ENCODE measurements around the gene SMCP. TPM values are rescaled to one million over a fixed set of nuclear protein-coding genes. Genes with fewer than 3 reads are reported as not detected.

SMCP gene
- total RNA-seq, result not detected in 2 replicates

GRCh38 chr1:152878042-152878441 is at the start of gene SMCP:
SMCP (plus strand) TSS chr1:152878322; CDS start chr1:152884423, 6,101 bp downstream.
- H3K27ac Mint-ChIP-seq, result no peak within 1 kb of the TSS
- no peak within 1 kb of the TSS for H3K4me3 Mint-ChIP-seq
- peaks cover 7% of the 10 kb centered on the region for H3K27me3 Mint-ChIP-seq
- peaks cover 3% of the 10 kb centered on the region for H3K9me3 Mint-ChIP-seq
- H3K4me1 Mint-ChIP-seq, result peaks cover 3% of the 10 kb centered on the region
- peak; percentile 58 for DNase-seq
- intact Hi-C loops (cut with micrococcal nuclease), result no loop called here
- H3K36me3 Mint-ChIP-seq (ENCODE audit: low read depth), result no peaks in the 10 kb centered on the region

DNA sequence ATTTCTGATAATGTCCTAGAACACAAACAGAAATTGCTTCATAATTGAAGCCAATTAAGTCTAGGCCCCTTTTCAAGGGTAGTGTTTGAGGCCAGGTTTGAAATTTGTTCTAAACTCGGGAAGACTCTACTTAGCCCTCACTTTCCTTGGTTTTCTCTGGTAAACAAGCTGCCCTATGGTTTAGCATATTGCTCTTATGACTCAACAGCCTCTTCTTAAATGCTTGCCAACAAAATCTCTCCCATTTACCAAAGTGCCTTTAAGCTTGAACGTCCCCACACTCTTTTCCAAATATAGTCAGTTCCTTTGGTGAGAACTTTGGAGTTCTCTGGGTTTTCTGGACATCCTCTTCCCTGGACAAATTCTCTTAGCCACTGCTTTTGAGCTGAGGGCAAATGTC is 41.3 kb upstream of the SMCP start:
- Mint-ChIP-seq H3K27me3 (no peaks in the 10 kb centered on the region), H3K4me1 (no peaks in the 10 kb centered on the region), H3K9me3 (no peaks in the 10 kb centered on the region), H3K27ac (no peak overlapping the region), H3K36me3 (ENCODE audit: low read depth) (no peaks in the 10 kb centered on the region), H3K4me3 (no peak overlapping the region)
- intact Hi-C loops (cut with micrococcal nuclease), result no loop called here
- no peak for DNase-seq

DNA sequence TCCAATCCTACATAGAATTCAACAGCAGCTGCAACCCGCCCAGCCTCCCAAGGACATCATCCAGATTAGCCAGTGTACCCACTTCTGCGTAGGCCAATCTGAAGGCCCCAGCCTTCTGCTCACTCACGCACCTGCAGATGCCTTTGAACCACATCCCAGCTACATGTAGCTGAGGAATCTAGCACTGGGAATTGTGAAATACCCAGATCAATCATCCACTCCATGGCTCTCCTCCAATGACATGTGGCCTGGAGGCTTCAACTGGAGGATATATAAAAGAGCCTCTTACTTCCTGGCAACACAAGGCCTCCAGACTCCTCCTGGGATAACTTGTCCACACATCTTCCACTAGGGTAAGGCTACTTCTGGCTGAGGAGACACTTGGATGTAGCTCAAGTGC is 35.6 kb upstream of the SMCP start, which contains the start of gene LCE6A:
LCE6A (plus strand) TSS at position 301 of the 400 bp plus-strand sequence. CDS start 665 bp downstream, outside the sequence.
- no peak for DNase-seq
- Mint-ChIP-seq H3K27me3 (peaks cover 1% of the 10 kb centered on the region), H3K4me3 (no peak within 1 kb of the TSS), H3K36me3 (ENCODE audit: low read depth) (no peaks in the 10 kb centered on the region), H3K9me3 (no peaks in the 10 kb centered on the region), H3K4me1 (no peaks in the 10 kb centered on the region), H3K27ac (no peak within 1 kb of the TSS)
- intact Hi-C loops (cut with micrococcal nuclease), result no loop called here

- Mint-ChIP-seq H3K27me3 (no peaks in the 10 kb centered on the region), H3K36me3 (ENCODE audit: low read depth) (no peaks in the 10 kb centered on the region)
Measured at GRCh38 chr1:152855661-152856060, 22.5 kb upstream of the SMCP start.

GRCh38 chr1:152858062-152858461 is 20.1 kb upstream of the SMCP start:
- Mint-ChIP-seq H3K27ac (no peak overlapping the region), H3K4me3 (no peak overlapping the region), H3K9me3 (no peaks in the 10 kb centered on the region), H3K27me3 (no peaks in the 10 kb centered on the region), H3K4me1 (no peaks in the 10 kb centered on the region), H3K36me3 (ENCODE audit: low read depth) (no peaks in the 10 kb centered on the region)
- intact Hi-C loops (cut with micrococcal nuclease), result no loop called here
- DNase-seq, result no peak

More at GRCh38 chr1:152855661-152856060, 22.5 kb upstream of the SMCP start:
- no peaks in the 10 kb centered on the region for H3K4me1 Mint-ChIP-seq
- DNase-seq, result no peak
- H3K4me3 Mint-ChIP-seq, result no peak overlapping the region
- no peak overlapping the region for H3K27ac Mint-ChIP-seq
- intact Hi-C loops (cut with micrococcal nuclease), result no loop called here
- no peaks in the 10 kb centered on the region for H3K9me3 Mint-ChIP-seq

DNA sequence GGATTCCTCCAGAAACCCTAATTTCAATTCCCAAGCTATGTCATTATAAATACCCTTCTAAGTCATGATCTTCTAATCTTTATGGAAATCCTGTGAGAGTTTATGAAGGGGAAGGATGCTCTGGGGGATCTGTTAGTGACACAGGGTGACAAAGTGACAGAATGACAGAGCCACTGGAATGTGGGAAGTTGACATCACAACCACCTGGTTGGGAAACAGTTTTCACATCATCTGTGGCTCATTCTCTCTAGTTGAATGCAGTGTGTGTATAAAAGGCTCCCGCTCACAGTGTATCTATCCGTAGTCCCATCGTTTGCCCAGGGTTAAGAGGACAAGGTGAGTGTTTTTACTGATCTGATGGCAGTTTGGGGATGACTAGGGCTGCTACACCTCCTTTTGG is 18.4 kb upstream of the SMCP start, which contains the start of gene LCE7A:
LCE7A (plus strand) TSS at position 301 of the 400 bp plus-strand sequence. CDS start 702 bp downstream, outside the sequence.
- intact Hi-C loops (cut with micrococcal nuclease), result no loop called here
- Mint-ChIP-seq H3K27ac (no peak within 1 kb of the TSS), H3K4me1 (no peaks in the 10 kb centered on the region), H3K4me3 (no peak within 1 kb of the TSS), H3K27me3 (no peaks in the 10 kb centered on the region), H3K36me3 (ENCODE audit: low read depth) (no peaks in the 10 kb centered on the region), H3K9me3 (no peaks in the 10 kb centered on the region)
- DNase-seq, result no peak

- Mint-ChIP-seq H3K27me3 (no peaks in the 10 kb centered on the region), H3K4me1 (no peaks in the 10 kb centered on the region), H3K27ac (no peak overlapping the region), H3K36me3 (ENCODE audit: low read depth) (no peaks in the 10 kb centered on the region), H3K4me3 (no peak overlapping the region), H3K9me3 (no peaks in the 10 kb centered on the region)
- no peak for DNase-seq
- intact Hi-C loops (cut with micrococcal nuclease), result no loop called here
Measured at GRCh38 chr1:152860129-152860528, 18.0 kb upstream of the SMCP start.

DNA sequence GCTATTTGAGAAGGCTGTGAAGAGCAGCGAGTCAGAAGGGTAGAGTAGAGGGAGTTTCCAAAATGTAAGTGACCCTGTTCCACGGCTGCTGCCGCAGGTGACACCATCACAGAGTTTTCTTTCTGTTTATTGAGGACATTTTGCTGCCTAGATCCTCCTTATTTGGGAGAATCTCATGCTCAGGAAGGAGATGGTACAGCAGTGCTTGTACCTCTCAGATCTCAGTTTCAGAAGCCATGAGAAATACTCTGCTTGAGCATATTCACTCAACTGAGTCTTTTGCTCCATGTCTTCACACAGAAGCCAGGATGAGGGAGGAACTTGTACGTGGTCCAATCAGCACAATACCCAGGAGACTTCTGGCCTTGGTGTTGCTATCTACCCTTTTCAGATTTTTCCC is 16.7 kb upstream of the SMCP start:
- DNase-seq, result no peak
- no peaks in the 10 kb centered on the region for H3K36me3 Mint-ChIP-seq (ENCODE audit: low read depth)
- no peaks in the 10 kb centered on the region for H3K4me1 Mint-ChIP-seq
- H3K9me3 Mint-ChIP-seq, result no peaks in the 10 kb centered on the region
- no peaks in the 10 kb centered on the region for H3K27me3 Mint-ChIP-seq
- intact Hi-C loops (cut with micrococcal nuclease), result no loop called here
- no peak overlapping the region for H3K4me3 Mint-ChIP-seq
- H3K27ac Mint-ChIP-seq, result no peak overlapping the region

DNA sequence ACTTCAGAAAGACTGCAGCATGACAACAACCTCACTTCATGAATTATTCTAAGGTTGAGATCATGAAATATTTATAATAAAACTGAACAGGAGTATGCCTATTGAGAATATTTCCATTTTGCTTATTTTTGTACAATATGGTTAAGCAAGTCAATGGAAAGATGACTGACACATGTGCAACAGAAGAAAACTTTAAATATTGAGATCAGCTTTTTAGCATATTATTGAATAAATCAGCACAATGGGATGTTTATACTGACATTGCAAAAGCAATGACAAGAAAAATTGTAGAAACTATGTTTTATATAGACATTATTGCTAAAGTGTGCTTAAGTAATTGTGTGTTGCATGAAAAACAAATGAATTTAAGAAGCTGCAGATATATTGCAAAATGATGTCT is 13.7 kb upstream of the SMCP start:
- no peak overlapping the region for H3K27ac Mint-ChIP-seq
- no peak for DNase-seq
- H3K4me3 Mint-ChIP-seq, result no peak overlapping the region
- no peaks in the 10 kb centered on the region for H3K9me3 Mint-ChIP-seq
- no peaks in the 10 kb centered on the region for H3K4me1 Mint-ChIP-seq
- intact Hi-C loops (cut with micrococcal nuclease), result no loop called here
- no peaks in the 10 kb centered on the region for H3K27me3 Mint-ChIP-seq
- H3K36me3 Mint-ChIP-seq (ENCODE audit: low read depth), result no peaks in the 10 kb centered on the region

- Mint-ChIP-seq H3K4me1 (no peaks in the 10 kb centered on the region), H3K36me3 (ENCODE audit: low read depth) (no peaks in the 10 kb centered on the region), H3K27ac (no peak overlapping the region), H3K4me3 (no peak overlapping the region), H3K27me3 (no peaks in the 10 kb centered on the region), H3K9me3 (no peaks in the 10 kb centered on the region)
- intact Hi-C loops (cut with micrococcal nuclease), result no loop called here
- DNase-seq, result no peak
Measured at GRCh38 chr1:152866321-152866720, 11.8 kb upstream of the SMCP start.

- Mint-ChIP-seq H3K4me1 (no peaks in the 10 kb centered on the region), H3K4me3 (no peak overlapping the region), H3K36me3 (ENCODE audit: low read depth) (no peaks in the 10 kb centered on the region), H3K9me3 (no peaks in the 10 kb centered on the region), H3K27me3 (no peaks in the 10 kb centered on the region), H3K27ac (no peak overlapping the region)
- peak; percentile 88 for DNase-seq
- intact Hi-C loops (cut with micrococcal nuclease), result loop anchor here (1.0 kb wide), 1 partner anchor 353 kb away; no protein-coding TSS in a partner anchor
Measured at GRCh38 chr1:152869808-152870419, 8.2 kb upstream of the SMCP start.

GRCh38 chr1:152870831-152871730 is 7.0 kb upstream of the SMCP start:
- Mint-ChIP-seq H3K27ac (no peak overlapping the region), H3K36me3 (ENCODE audit: low read depth) (no peaks in the 10 kb centered on the region), H3K4me1 (no peaks in the 10 kb centered on the region), H3K27me3 (no peaks in the 10 kb centered on the region), H3K4me3 (no peak overlapping the region), H3K9me3 (no peaks in the 10 kb centered on the region)
- peak; percentile 65 for DNase-seq
- intact Hi-C loops (cut with micrococcal nuclease), result loop anchor here (1.0 kb wide), 1 partner anchor 352 kb away; no protein-coding TSS in a partner anchor

DNA sequence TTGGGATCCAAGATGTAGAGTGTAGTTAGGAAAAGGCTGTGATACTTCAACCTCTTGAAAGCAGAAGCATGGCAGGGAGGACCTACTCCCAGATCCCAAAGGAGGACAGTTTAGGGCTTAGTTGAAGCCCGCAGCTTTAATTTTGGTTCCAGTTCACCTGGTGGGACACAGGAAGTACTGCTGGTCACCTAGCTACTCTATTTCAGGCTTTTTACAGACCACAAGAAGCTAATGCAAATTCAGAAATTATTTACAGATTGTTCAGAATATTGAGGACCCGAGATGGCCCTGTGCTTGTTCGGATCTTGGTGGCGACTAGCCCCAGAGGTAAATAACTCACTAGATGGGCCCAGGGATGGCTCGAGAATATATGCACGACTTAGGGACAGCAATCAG is 6.4 kb upstream of the SMCP start:
- Mint-ChIP-seq H3K27me3 (peaks cover 3% of the 10 kb centered on the region), H3K9me3 (no peaks in the 10 kb centered on the region), H3K27ac (no peak overlapping the region), H3K36me3 (ENCODE audit: low read depth) (no peaks in the 10 kb centered on the region), H3K4me3 (no peak overlapping the region), H3K4me1 (no peaks in the 10 kb centered on the region)
- DNase-seq, result peak; percentile 18
- intact Hi-C loops (cut with micrococcal nuclease), result no loop called here

DNA sequence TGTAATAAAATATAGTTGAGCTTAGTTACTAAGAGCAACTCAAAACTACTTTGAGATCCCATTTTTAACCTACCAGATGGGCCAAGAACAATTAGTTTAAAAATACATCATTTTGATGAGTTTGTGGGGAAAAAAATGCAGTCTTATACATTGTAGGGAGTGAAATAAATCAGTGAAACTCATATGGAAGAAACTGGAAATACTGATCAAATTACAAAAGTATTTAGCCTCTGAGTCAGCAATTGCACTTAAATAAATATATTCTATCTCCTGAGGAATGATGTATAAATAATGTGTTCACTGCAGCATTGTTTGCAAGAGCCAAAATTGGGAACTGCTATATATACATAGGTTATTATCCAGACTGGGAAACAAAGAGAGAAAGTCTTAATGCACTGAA is 4.6 kb upstream of the SMCP start:
- intact Hi-C loops (cut with micrococcal nuclease), result no loop called here
- Mint-ChIP-seq H3K4me3 (no peak overlapping the region), H3K4me1 (no peaks in the 10 kb centered on the region), H3K27ac (no peak overlapping the region), H3K9me3 (peaks cover 3% of the 10 kb centered on the region), H3K27me3 (peaks cover 7% of the 10 kb centered on the region), H3K36me3 (ENCODE audit: low read depth) (no peaks in the 10 kb centered on the region)
- no peak for DNase-seq
